A549 (cell line): ENCODE measurements around the gene SLPI. TPM values are rescaled to one million over a fixed set of nuclear protein-coding genes. Genes with fewer than 3 reads are reported as not detected.

Experiments
- ATAC-seq, 2 experiments: fragments of 200-7000 bp in 1 of 2; fragments of >200 bp in 1 of 2; cut with Nextera tagmentation in 1 of 2; cut with Tn5 transposase in 1 of 2; 3 replicates each; pipeline versions ENCODE4 v1.8.0 to v1.9.1; 2018 to 2020; ENCODE audit warnings: mild to moderate bottlenecking in 1 of 2, moderate library complexity in 1 of 2
- CTCF ChIA-PET: fragments of 300-600 bp; sonication (Branson Sonifier 250); formaldehyde crosslinking; extraction: SDS; loops from one replicate; lab custom pipeline; 2021; ENCODE audit warnings: antibody characterized with exemption, inconsistent platforms; lab: Yijun Ruan, JAX
- POLR2A ChIA-PET: fragments of 350-600 bp; formaldehyde crosslinking; extraction: SDS; loops from one replicate; lab custom pipeline; 2021; ENCODE audit warnings: antibody characterized with exemption, inconsistent platforms; lab: Yijun Ruan, JAX
- DNase-seq, 2 experiments: peaks; one replicate each; pipeline versions ENCODE4 v3.0.0 to v3.0.0-alpha.2; 2011 to 2016; ENCODE audit warnings: low read depth in 1 of 2, low spot score in 1 of 2
- FAIRE-seq: peaks from 2 replicates; lab custom pipeline; 2011; peaks lifted over from hg19 to GRCh38; lab: Jason Lieb, UNC
- H3K27ac ChIP-seq, 2 experiments: fragments of >200 bp; sonication (Bioruptor Twin); formaldehyde crosslinking; 3 replicates each; pipeline ENCODE4 v1.5.1; 2016 to 2017
- H3K4me1 ChIP-seq: fragments of >200 bp; sonication (Bioruptor Twin); formaldehyde crosslinking; 3 replicates; pipeline ENCODE4 v1.6.1; 2016
- H3K4me2 ChIP-seq: fragments of >200 bp; sonication (Bioruptor Twin); formaldehyde crosslinking; 3 replicates; pipeline ENCODE4 v1.6.1; 2016
- H3K4me3 ChIP-seq: fragments of >200 bp; sonication (Bioruptor Twin); formaldehyde crosslinking; 3 replicates; pipeline ENCODE4 v1.5.1; 2016
- H3K9me3 ChIP-seq: fragments of >200 bp; sonication (Bioruptor Twin); formaldehyde crosslinking; 3 replicates; pipeline ENCODE4 v1.6.1; 2016
- CHD2 ChIP-seq: fragments of 150-350 bp; IDR thresholded peaks from 2 replicates; pipeline ENCODE4 v1.6.1; 2014; ENCODE audit warnings: low read length; ENCODE audit not compliant: partially characterized antibody
- E2F6 ChIP-seq: IDR thresholded peaks from 2 replicates; pipeline ENCODE4 v1.6.1; 2012; ENCODE audit warnings: low read depth, borderline replicate concordance
- ELK1 ChIP-seq: fragments of 150-350 bp; IDR thresholded peaks from 2 replicates; pipeline ENCODE4 v1.6.1; 2014; ENCODE audit warnings: low read depth, mild to moderate bottlenecking, low read length
- ESRRA ChIP-seq: fragments of 150-350 bp; IDR thresholded peaks from 2 replicates; pipeline ENCODE4 v1.6.1; 2014; ENCODE audit warnings: mild to moderate bottlenecking, low read length, borderline replicate concordance
- FOSL2 ChIP-seq, 2 experiments: fragments of 450-650 bp in 1 of 2; fragments of >200 bp in 1 of 2; sonication (Bioruptor Twin) in 1 of 2; formaldehyde crosslinking; IDR thresholded peaks; 2 replicates each; pipeline versions ENCODE4 v1.5.0 to v1.6.1; 2016 to 2020; ENCODE audit warnings: mild to moderate bottlenecking in 1 of 2, moderate library complexity in 1 of 2
- FOXS1 ChIP-seq: fragments of 250-450 bp; sonication (Bioruptor Pico); IDR thresholded peaks from 2 replicates; pipeline ENCODE4 v1.5.0; 2020; ENCODE audit warnings: mild to moderate bottlenecking, moderate library complexity
- JUN ChIP-seq, 2 experiments: fragments of >200 bp; sonication (Bioruptor Twin); formaldehyde crosslinking; IDR thresholded peaks; 2 replicates in 1 of 2; 3 replicates in 1 of 2; pipeline ENCODE4 v1.6.1; 2016 to 2017
- KDM1A ChIP-seq: fragments of 200-600 bp; sonication (generic); IDR thresholded peaks from 2 replicates; pipeline ENCODE4 v1.6.1; 2016; ENCODE audit warnings: low read depth, mild to moderate bottlenecking
- MAZ ChIP-seq: fragments of 150-350 bp; IDR thresholded peaks from 2 replicates; pipeline ENCODE4 v1.6.1; 2014; ENCODE audit warnings: antibody characterized with exemption, low read depth, low read length, borderline replicate concordance
- NFE2L2 ChIP-seq: fragments of 150-350 bp; conservative IDR thresholded peaks from 2 replicates; pipeline ENCODE4 v1.6.1; 2014; ENCODE audit warnings: low read length
- NPAS2 ChIP-seq: fragments of 250-450 bp; sonication (Bioruptor Pico); IDR thresholded peaks from 2 replicates; pipeline ENCODE4 v1.8.0; 2022; ENCODE audit warnings: mild to moderate bottlenecking, moderate library complexity, borderline replicate concordance
- PHF8 ChIP-seq: fragments of 200-600 bp; sonication (generic); IDR thresholded peaks from 2 replicates; pipeline ENCODE4 v1.6.1; 2016; ENCODE audit warnings: low read depth, mild to moderate bottlenecking, antibody characterized with exemption, moderate library complexity, borderline replicate concordance
- POLR2A ChIP-seq: IDR thresholded peaks from 2 replicates; pipeline ENCODE4 v1.6.1; 2012; ENCODE audit warnings: mild to moderate bottlenecking, low read length
- POLR2AphosphoS2 ChIP-seq: conservative IDR thresholded peaks from 2 replicates; pipeline ENCODE4 v1.6.1; 2012; ENCODE audit warnings: low read length, improper control_type of control experiment, inconsistent platforms
- RAD21 ChIP-seq, 2 experiments: fragments of >200 bp in 1 of 2; sonication (Bioruptor Twin) in 1 of 2; formaldehyde crosslinking in 1 of 2; IDR thresholded peaks in 1 of 2; conservative IDR thresholded peaks in 1 of 2; 2 replicates in 1 of 2; 3 replicates in 1 of 2; pipeline ENCODE4 v1.6.1; 2012 to 2018; ENCODE audit warnings: inconsistent platforms in 1 of 2
- RFX5 ChIP-seq: fragments of 450-650 bp; IDR thresholded peaks from 2 replicates; pipeline ENCODE4 v1.7.1; 2014; ENCODE audit warnings: antibody characterized with exemption, mild to moderate bottlenecking, moderate library complexity
- TP53 ChIP-seq: fragments of 250-450 bp; sonication (Bioruptor Pico); IDR thresholded peaks from 2 replicates; pipeline ENCODE4 v1.5.0; 2021; ENCODE audit warnings: mild to moderate bottlenecking, moderate library complexity
- ZFP36 ChIP-seq: fragments of 450-650 bp; IDR thresholded peaks from 2 replicates; pipeline ENCODE4 v1.6.1; 2014; ENCODE audit warnings: borderline replicate concordance; ENCODE audit not compliant: partially characterized antibody
- ZSCAN20 ChIP-seq: fragments of 250-450 bp; sonication (Bioruptor Pico); IDR thresholded peaks from 2 replicates; pipeline ENCODE4 v1.8.0; 2022; ENCODE audit warnings: mild to moderate bottlenecking, moderate library complexity
- WGBS: methylation state at CpG from one replicate; pipeline ENCODE4 v1.1.6; 2017; ENCODE audit errors: missing lambda C conversion rate; 5-methylcytosine and 5-hydroxymethylcytosine counted together
- polyA plus RNA-seq, 4 experiments: library from polyadenylated mRNA; depleted of rRNA in 3 of 4; stranded (reverse); fragments of >200 nt; fragmentation: RNase III in 1 of 4; extraction: RNeasy Plus Mini Kit Qiagen cat#74134 plus additional on column Dnase treatment in 1 of 4; gene quantifications; 2 replicates in 3 of 4; 3 replicates in 1 of 4; pipeline ENCODE4 v1.2.3, GENCODE V29; 2011 to 2017
- TF ChIP-seq, protein P1 (sequence below): fragments of 200-600 bp; sonication (generic); IDR thresholded peaks from 2 replicates; pipeline ENCODE4 v1.6.1; 2016; ENCODE audit warnings: antibody characterized with exemption, mild to moderate bottlenecking, moderate library complexity
- TF ChIP-seq, protein P2 (sequence below): fragments of 450-650 bp; IDR thresholded peaks from 2 replicates; pipeline ENCODE4 v1.6.1; 2014; ENCODE audit warnings: antibody characterized with exemption

The SLPI gene
- polyA plus RNA-seq, 2 of the 4 experiments (the other 2 are of a cell fraction), result 4.5 to 27.0 TPM

- FAIRE-seq, result no peak
Observed at GRCh38 chr20:45269754-45270270, 15.4 kb upstream of the SLPI start.

DNA sequence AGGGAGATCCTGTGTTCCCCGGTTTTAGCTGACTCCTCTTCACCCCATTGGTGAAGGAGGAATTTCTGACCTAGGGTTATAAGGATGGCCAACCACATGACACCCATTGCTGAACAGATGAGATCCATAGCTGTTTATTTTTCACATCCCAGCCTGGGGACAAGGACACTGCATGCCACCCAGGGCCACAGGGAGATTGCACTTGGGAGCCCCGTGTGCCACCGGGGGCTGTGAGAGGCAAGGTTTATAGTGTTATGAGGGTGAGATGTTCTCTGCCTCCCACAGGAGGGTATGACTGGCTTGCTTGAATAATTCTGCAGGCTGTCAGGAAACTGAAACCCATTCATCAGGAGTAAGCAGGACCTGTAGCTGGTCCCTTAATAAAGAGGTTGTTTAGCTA is 14.7 kb upstream of the SLPI start:
- no peak overlapping the region for H3K4me3 ChIP-seq
- CTCF ChIA-PET, result interaction anchor here (1.1 to 1.9 kb wide), 3 partner anchors 22 to 225 kb away, joined by 3 to 9 read pairs (median 7); no protein-coding TSS in a partner anchor
- ATAC-seq (no peak; a peak in 1 of 6 replicates), FAIRE-seq (no peak), DNase-seq (no peak)
- POLR2A ChIA-PET, result no interaction called here
- H3K27ac ChIP-seq, result no peak overlapping the region
- no peak overlapping the region for H3K4me2 ChIP-seq
- no peaks in the 10 kb centered on the region for H3K4me1 ChIP-seq
- H3K9me3 ChIP-seq, result no peaks in the 10 kb centered on the region
- whole genome bisulfite sequencing, result 11% methylated on average over 3 of the region's 3 CpGs
- no peak for TF ChIP-seq POLR2A
- no peak for TF ChIP-seq E2F6
- no peak for TF ChIP-seq NFE2L2
- no peak for TF ChIP-seq ZSCAN20 (CRISPR knock-in tag)

More at GRCh38 chr20:45269754-45270270, 15.4 kb upstream of the SLPI start:
- 23% methylated on average over 4 of the region's 4 CpGs for WGBS
- no peak for ATAC-seq
- H3K4me3 ChIP-seq, result no peak overlapping the region
- ChIA-PET POLR2A (no interaction called here), CTCF (interaction anchor here (1.9 kb wide), 1 partner anchor 21 kb away, joined by 9 read pairs; no protein-coding TSS in a partner anchor)
- no peaks in the 10 kb centered on the region for H3K4me1 ChIP-seq
- no peaks in the 10 kb centered on the region; the same call in 2 of the 3 replicates for H3K9me3 ChIP-seq
- H3K27ac ChIP-seq, result no peak overlapping the region
- DNase-seq, result no peak
- TF ChIP-seq ZSCAN20 (CRISPR knock-in tag), result no peak
- TF ChIP-seq RAD21 (conservative IDR thresholded peaks at IDR 0.05 in 1 of 2, IDR thresholded peaks at IDR 0.05 in 1 of 2), result no peak
- no peak for TF ChIP-seq CHD2
- no peak for TF ChIP-seq RFX5
- TF ChIP-seq MAZ, result no peak
- no peak for TF ChIP-seq PHF8
- no peak for TF ChIP-seq ESRRA
- no peak for TF ChIP-seq NPAS2 (CRISPR knock-in tag)
- TF ChIP-seq KDM1A, result no peak
- TF ChIP-seq, protein P1, sequence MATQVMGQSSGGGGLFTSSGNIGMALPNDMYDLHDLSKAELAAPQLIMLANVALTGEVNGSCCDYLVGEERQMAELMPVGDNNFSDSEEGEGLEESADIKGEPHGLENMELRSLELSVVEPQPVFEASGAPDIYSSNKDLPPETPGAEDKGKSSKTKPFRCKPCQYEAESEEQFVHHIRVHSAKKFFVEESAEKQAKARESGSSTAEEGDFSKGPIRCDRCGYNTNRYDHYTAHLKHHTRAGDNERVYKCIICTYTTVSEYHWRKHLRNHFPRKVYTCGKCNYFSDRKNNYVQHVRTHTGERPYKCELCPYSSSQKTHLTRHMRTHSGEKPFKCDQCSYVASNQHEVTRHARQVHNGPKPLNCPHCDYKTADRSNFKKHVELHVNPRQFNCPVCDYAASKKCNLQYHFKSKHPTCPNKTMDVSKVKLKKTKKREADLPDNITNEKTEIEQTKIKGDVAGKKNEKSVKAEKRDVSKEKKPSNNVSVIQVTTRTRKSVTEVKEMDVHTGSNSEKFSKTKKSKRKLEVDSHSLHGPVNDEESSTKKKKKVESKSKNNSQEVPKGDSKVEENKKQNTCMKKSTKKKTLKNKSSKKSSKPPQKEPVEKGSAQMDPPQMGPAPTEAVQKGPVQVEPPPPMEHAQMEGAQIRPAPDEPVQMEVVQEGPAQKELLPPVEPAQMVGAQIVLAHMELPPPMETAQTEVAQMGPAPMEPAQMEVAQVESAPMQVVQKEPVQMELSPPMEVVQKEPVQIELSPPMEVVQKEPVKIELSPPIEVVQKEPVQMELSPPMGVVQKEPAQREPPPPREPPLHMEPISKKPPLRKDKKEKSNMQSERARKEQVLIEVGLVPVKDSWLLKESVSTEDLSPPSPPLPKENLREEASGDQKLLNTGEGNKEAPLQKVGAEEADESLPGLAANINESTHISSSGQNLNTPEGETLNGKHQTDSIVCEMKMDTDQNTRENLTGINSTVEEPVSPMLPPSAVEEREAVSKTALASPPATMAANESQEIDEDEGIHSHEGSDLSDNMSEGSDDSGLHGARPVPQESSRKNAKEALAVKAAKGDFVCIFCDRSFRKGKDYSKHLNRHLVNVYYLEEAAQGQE, result no peak
- no peak for TF ChIP-seq JUN (IDR thresholded peaks at IDR 0.05)
- TF ChIP-seq E2F6, result no peak
- TF ChIP-seq ELK1, result no peak
- no peak for TF ChIP-seq ZFP36
- no peak for TF ChIP-seq FOSL2 (IDR thresholded peaks at IDR 0.05)
- no peak for TF ChIP-seq FOSL2 (CRISPR knock-in tag; IDR thresholded peaks at IDR 0.05)
- no peak for TF ChIP-seq TP53 (CRISPR knock-in tag)
- TF ChIP-seq, protein P2, sequence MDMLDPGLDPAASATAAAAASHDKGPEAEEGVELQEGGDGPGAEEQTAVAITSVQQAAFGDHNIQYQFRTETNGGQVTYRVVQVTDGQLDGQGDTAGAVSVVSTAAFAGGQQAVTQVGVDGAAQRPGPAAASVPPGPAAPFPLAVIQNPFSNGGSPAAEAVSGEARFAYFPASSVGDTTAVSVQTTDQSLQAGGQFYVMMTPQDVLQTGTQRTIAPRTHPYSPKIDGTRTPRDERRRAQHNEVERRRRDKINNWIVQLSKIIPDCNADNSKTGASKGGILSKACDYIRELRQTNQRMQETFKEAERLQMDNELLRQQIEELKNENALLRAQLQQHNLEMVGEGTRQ, result no peak
- no peak for TF ChIP-seq POLR2AphosphoS2
- no peak for TF ChIP-seq FOXS1 (CRISPR knock-in tag)
- H3K4me2 ChIP-seq, result no peak overlapping the region
